H1 (cell line): ENCODE results near the gene CFAP61. TPM values are rescaled to one million over a fixed set of nuclear protein-coding genes. Genes with fewer than 3 reads are reported as not detected.

ENCODE experiments used
- polyA plus RNA-seq, 7 experiments: library from polyadenylated mRNA; depleted of rRNA in 3 of 7; stranded (reverse) in 5 of 7; unstranded in 2 of 7; fragments of >200 nt in 5 of 7; fragments of 200-250 nt in 2 of 7; gene quantifications; 1 replicate in 5 of 7; 2 replicates in 1 of 7; 4 replicates in 1 of 7; pipeline versions ENCODE4 v1.2.1 to v1.2.3, GENCODE V29; 2011 to 2013; ENCODE audit warnings: missing spikeins in 2 of 7, mixed read lengths in 2 of 7
- total RNA-seq: library from RNA; stranded (reverse); fragmentation: NEBNext Ultra II Directional; extraction: Animal tissue kit (Norgen Biotek cat#: 25700); gene quantifications from 2 replicates; pipeline ENCODE4 v1.2.1, GENCODE V29; 2021
- TF ChIP-seq, protein P1 (sequence below): fragments of 300-600 bp; sonication (generic); IDR thresholded peaks from 2 replicates; pipeline ENCODE4 v1.7.1; 2012; ENCODE audit warnings: low read length, moderate library complexity, mild to moderate bottlenecking, inconsistent platforms; ENCODE audit not compliant: insufficient replicate concordance

CFAP61 gene
- total and polyA plus RNA-seq, 2 of the 8 experiments (the other 6 are each of a cell fraction or from before 2014, with no cell fraction given) = 0.29 to 0.61 TPM

GRCh38 chr20:20017844-20018185 lies 34.5 kb upstream of the CFAP61 start (continued):
- TF ChIP-seq, protein P1, sequence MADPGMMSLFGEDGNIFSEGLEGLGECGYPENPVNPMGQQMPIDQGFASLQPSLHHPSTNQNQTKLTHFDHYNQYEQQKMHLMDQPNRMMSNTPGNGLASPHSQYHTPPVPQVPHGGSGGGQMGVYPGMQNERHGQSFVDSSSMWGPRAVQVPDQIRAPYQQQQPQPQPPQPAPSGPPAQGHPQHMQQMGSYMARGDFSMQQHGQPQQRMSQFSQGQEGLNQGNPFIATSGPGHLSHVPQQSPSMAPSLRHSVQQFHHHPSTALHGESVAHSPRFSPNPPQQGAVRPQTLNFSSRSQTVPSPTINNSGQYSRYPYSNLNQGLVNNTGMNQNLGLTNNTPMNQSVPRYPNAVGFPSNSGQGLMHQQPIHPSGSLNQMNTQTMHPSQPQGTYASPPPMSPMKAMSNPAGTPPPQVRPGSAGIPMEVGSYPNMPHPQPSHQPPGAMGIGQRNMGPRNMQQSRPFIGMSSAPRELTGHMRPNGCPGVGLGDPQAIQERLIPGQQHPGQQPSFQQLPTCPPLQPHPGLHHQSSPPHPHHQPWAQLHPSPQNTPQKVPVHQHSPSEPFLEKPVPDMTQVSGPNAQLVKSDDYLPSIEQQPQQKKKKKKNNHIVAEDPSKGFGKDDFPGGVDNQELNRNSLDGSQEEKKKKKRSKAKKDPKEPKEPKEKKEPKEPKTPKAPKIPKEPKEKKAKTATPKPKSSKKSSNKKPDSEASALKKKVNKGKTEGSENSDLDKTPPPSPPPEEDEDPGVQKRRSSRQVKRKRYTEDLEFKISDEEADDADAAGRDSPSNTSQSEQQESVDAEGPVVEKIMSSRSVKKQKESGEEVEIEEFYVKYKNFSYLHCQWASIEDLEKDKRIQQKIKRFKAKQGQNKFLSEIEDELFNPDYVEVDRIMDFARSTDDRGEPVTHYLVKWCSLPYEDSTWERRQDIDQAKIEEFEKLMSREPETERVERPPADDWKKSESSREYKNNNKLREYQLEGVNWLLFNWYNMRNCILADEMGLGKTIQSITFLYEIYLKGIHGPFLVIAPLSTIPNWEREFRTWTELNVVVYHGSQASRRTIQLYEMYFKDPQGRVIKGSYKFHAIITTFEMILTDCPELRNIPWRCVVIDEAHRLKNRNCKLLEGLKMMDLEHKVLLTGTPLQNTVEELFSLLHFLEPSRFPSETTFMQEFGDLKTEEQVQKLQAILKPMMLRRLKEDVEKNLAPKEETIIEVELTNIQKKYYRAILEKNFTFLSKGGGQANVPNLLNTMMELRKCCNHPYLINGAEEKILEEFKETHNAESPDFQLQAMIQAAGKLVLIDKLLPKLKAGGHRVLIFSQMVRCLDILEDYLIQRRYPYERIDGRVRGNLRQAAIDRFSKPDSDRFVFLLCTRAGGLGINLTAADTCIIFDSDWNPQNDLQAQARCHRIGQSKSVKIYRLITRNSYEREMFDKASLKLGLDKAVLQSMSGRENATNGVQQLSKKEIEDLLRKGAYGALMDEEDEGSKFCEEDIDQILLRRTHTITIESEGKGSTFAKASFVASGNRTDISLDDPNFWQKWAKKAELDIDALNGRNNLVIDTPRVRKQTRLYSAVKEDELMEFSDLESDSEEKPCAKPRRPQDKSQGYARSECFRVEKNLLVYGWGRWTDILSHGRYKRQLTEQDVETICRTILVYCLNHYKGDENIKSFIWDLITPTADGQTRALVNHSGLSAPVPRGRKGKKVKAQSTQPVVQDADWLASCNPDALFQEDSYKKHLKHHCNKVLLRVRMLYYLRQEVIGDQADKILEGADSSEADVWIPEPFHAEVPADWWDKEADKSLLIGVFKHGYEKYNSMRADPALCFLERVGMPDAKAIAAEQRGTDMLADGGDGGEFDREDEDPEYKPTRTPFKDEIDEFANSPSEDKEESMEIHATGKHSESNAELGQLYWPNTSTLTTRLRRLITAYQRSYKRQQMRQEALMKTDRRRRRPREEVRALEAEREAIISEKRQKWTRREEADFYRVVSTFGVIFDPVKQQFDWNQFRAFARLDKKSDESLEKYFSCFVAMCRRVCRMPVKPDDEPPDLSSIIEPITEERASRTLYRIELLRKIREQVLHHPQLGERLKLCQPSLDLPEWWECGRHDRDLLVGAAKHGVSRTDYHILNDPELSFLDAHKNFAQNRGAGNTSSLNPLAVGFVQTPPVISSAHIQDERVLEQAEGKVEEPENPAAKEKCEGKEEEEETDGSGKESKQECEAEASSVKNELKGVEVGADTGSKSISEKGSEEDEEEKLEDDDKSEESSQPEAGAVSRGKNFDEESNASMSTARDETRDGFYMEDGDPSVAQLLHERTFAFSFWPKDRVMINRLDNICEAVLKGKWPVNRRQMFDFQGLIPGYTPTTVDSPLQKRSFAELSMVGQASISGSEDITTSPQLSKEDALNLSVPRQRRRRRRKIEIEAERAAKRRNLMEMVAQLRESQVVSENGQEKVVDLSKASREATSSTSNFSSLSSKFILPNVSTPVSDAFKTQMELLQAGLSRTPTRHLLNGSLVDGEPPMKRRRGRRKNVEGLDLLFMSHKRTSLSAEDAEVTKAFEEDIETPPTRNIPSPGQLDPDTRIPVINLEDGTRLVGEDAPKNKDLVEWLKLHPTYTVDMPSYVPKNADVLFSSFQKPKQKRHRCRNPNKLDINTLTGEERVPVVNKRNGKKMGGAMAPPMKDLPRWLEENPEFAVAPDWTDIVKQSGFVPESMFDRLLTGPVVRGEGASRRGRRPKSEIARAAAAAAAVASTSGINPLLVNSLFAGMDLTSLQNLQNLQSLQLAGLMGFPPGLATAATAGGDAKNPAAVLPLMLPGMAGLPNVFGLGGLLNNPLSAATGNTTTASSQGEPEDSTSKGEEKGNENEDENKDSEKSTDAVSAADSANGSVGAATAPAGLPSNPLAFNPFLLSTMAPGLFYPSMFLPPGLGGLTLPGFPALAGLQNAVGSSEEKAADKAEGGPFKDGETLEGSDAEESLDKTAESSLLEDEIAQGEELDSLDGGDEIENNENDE = no peak
